Subcutaneous adipose tissue (tissue), 4 donors: ENCODE measurements around the gene SCFD1. TPM values are rescaled to one million over a fixed set of nuclear protein-coding genes. Genes with fewer than 3 reads are reported as not detected.

ENCODE experiments used
- CTCF ChIP-seq: fragments of 450-650 bp; IDR thresholded peaks from one replicate; pipeline ENCODE4 v1.5.1; 2016; ENCODE audit warnings: low read depth, mild to moderate bottlenecking, control low read depth, antibody characterized with exemption, moderate library complexity
- total RNA-seq, 4 donors: library from RNA; depleted of rRNA; stranded (reverse); fragments of >200 nt; gene quantifications; one replicate each; pipeline ENCODE4 v1.1.0, GENCODE V29; 2016

Gene SCFD1
- total RNA-seq, 4 donors from 2014 or later = 54.1 to 122 (median 77.3) TPM

- TF ChIP-seq CTCF = no peak
Measured at GRCh38 chr14:30657050-30657449, 34.9 kb downstream of the SCFD1 start.

- no peak for TF ChIP-seq CTCF
Measured at GRCh38 chr14:30657606-30658163, 35.6 kb downstream of the SCFD1 start.

GRCh38 chr14:30658645-30659044 lies 36.5 kb downstream of the SCFD1 start:
- TF ChIP-seq CTCF = no peak

- no peak for TF ChIP-seq CTCF
Measured at GRCh38 chr14:30669594-30669993, 47.5 kb downstream of the SCFD1 start.

GRCh38 chr14:30673071-30673470 lies 51.0 kb downstream of the SCFD1 start:
- TF ChIP-seq CTCF = no peak

GRCh38 chr14:30678926-30679431 lies 56.9 kb downstream of the SCFD1 start:
- no peak for TF ChIP-seq CTCF

- no peak for TF ChIP-seq CTCF
Measured at GRCh38 chr14:30680036-30680435, 57.9 kb downstream of the SCFD1 start.
